Left lung (tissue), 10 donors: ENCODE results near the gene GPLD1. TPM values are rescaled to one million over a fixed set of nuclear protein-coding genes. Genes with fewer than 3 reads are reported as not detected.
A peak's percentile ranks its signal among the peaks of the same experiment; 100 is the strongest.

Source experiments
- ATAC-seq: fragments of 200-7000 bp; cut with Tn5 transposase; one replicate; pipeline ENCODE4 v1.9.1; 2020; ENCODE audit warnings: moderate library complexity
- DNase-seq, 4 donors: peaks; one replicate each; pipeline ENCODE4 v3.0.0-alpha.2; 2013 to 2020
- H3K27ac ChIP-seq, 2 donors: fragments of 200-600 bp; sonication (generic) in 1 of 2; one replicate each; pipeline versions ENCODE4 v1.5.0 to v1.8.0; 2020 to 2021
- H3K27me3 ChIP-seq, 2 donors: fragments of 200-600 bp; sonication (generic) in 1 of 2; one replicate each; pipeline versions ENCODE4 v1.5.0 to v1.8.0; 2020 to 2021
- H3K36me3 ChIP-seq, 2 donors: fragments of 200-600 bp; sonication (generic) in 1 of 2; one replicate each; pipeline versions ENCODE4 v1.5.0 to v1.8.0; 2020 to 2021
- H3K4me1 ChIP-seq, 2 donors: fragments of 200-600 bp; one replicate each; pipeline ENCODE4 v1.8.0; 2021
- H3K4me3 ChIP-seq, 2 donors: fragments of 200-600 bp; sonication (generic) in 1 of 2; one replicate each; pipeline versions ENCODE4 v1.5.0 to v1.8.0; 2020 to 2021; ENCODE audit warnings: mild to moderate bottlenecking in 1 of 2
- H3K9me3 ChIP-seq, 2 donors: fragments of 200-600 bp; sonication (generic) in 1 of 2; one replicate each; pipeline versions ENCODE4 v1.5.0 to v1.8.0; 2020 to 2021
- intact Hi-C, 2 donors: fragments of 100-400 bp; cut with DNase I; formaldehyde crosslinking; loops; one replicate each; pipeline versions ENCODE4 v1.11.2 to v1.14.2; 2022
- polyA plus RNA-seq, 6 donors: library from polyadenylated mRNA; unstranded; fragments of 120-200 nt; gene quantifications; one replicate each; pipeline ENCODE4 v1.2.1, GENCODE V29; 2013; ENCODE audit not compliant: insufficient read length in 6 of 6
- total RNA-seq, 2 donors: library from RNA; stranded (reverse); fragmentation: NEBNext Ultra II Directional; extraction: Animal tissue kit (Norgen Biotek cat#: 25700); gene quantifications; one replicate each; pipeline ENCODE4 v1.2.1, GENCODE V29; 2021
- TF ChIP-seq, protein P1 (sequence below), 2 donors: fragments of 200-600 bp; sonication (generic) in 1 of 2; IDR thresholded peaks; one replicate each; pipeline versions ENCODE4 v1.5.0 to v1.8.0; 2021; ENCODE audit warnings: antibody characterized with exemption in 2 of 2
- donor health status: DM: no; HTN: yes; CAD: no.
- donor health status: DM: no; HTN: no; CAD: no.

GPLD1 gene
- total and polyA plus RNA-seq, 8 donors = 1.7 to 3.8 (median 3.0) TPM

DNA sequence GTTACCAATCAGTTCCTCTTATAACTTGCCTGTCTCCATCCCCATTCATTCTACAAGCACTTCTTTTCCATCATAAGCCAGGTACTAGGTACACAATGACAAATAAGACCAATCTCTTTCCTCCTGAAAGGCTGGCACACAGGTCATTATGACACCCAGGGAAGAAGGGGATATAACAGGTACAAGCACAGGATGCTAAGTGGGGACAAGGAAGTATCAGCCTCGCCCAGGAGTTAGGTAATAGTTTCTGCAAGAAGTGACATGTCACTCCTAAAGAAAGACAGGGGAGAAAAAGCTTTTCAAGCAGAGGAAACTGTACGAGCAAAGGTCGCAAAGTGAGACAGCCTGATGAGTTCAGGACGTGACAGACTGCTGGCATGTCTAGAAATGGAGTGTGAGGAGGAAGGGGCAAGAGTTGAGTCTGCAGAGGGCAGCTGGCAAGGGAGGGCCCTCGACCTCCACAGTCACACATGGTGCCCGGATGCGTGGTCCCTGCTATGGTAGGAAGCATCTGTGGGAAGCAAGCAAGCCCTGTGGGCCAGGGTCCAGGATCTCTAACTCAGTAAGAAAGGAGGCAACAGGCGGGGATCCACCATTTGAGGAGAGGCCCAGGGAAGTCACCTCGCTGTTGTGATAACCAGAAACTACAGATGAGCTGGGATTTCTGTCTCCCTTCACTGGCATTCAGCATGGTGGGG, 40.4 kb downstream of the GPLD1 start:
- TF ChIP-seq, protein P1, sequence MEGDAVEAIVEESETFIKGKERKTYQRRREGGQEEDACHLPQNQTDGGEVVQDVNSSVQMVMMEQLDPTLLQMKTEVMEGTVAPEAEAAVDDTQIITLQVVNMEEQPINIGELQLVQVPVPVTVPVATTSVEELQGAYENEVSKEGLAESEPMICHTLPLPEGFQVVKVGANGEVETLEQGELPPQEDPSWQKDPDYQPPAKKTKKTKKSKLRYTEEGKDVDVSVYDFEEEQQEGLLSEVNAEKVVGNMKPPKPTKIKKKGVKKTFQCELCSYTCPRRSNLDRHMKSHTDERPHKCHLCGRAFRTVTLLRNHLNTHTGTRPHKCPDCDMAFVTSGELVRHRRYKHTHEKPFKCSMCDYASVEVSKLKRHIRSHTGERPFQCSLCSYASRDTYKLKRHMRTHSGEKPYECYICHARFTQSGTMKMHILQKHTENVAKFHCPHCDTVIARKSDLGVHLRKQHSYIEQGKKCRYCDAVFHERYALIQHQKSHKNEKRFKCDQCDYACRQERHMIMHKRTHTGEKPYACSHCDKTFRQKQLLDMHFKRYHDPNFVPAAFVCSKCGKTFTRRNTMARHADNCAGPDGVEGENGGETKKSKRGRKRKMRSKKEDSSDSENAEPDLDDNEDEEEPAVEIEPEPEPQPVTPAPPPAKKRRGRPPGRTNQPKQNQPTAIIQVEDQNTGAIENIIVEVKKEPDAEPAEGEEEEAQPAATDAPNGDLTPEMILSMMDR (IDR thresholded peaks at IDR 0.05) = no peak
- intact Hi-C loops = no loop called here
- H3K9me3 ChIP-seq = no peaks in the 10 kb centered on the region
- ATAC-seq (no peak), DNase-seq (no peak)
- H3K4me1 ChIP-seq = no peaks in the 10 kb centered on the region
- H3K36me3 ChIP-seq = no peaks in the 10 kb centered on the region
- peak overlapping the region in 1 of 2 donors; percentile 13 for H3K27ac ChIP-seq
- H3K4me3 ChIP-seq = no peak overlapping the region
- H3K27me3 ChIP-seq = no peaks in the 10 kb centered on the region

DNA sequence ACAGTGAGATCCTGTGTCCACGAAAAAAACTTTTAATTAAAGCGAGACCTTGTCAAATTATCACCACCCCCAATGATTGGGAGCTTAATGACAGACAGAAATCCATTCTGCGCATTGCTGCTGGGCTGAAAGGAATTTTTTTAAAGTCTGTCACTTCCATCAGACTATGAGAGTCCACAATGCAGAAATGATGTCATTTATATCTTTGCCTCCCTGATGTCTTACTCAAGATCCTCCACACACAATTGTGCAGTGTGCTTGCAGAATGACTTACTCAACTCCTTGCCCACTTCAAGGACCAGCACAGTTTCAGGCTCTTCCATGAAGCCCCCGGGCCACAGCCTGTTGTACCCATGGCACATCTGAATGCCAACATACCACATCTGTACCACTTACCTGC, 41.0 kb downstream of the GPLD1 start:
- Histone ChIP-seq H3K27ac (no peak overlapping the region), H3K9me3 (no peaks in the 10 kb centered on the region), H3K4me1 (no peaks in the 10 kb centered on the region), H3K4me3 (no peak overlapping the region), H3K27me3 (no peaks in the 10 kb centered on the region), H3K36me3 (no peaks in the 10 kb centered on the region)
- intact Hi-C loops = no loop called here
- no peak for ATAC-seq
- no peak for DNase-seq
- TF ChIP-seq, protein P1 (IDR thresholded peaks at IDR 0.05) = no peak

- Histone ChIP-seq H3K4me1 (no peaks in the 10 kb centered on the region), H3K27me3 (no peaks in the 10 kb centered on the region), H3K9me3 (no peaks in the 10 kb centered on the region), H3K4me3 (no peak overlapping the region), H3K36me3 (no peaks in the 10 kb centered on the region), H3K27ac (no peak overlapping the region)
- TF ChIP-seq, protein P1 (IDR thresholded peaks at IDR 0.05) = no peak
- ATAC-seq (no peak), DNase-seq (no peak)
- intact Hi-C loops = no loop called here
These were observed 42.7 kb downstream of the GPLD1 start for GRCh38 chr6:24446670-24447069.

DNA sequence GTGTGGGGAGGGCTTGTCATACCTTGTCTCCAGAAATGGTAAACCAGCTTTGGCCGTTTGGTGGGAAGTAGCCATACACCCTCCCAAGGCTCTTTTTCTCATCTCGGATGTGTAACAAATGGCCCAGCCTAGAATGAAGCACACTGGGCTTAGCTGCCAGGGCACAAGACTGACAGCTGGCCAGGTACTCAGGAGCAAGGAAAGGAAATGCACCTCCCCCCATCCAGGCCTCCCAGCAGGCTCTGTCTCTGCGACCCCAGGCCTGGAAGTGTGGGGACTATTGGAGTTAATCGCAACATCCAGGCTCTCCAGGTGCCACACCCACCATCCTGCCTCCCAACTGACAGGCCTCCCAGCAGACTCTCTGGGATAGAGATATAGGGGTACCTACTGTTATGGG, 43.7 kb downstream of the GPLD1 start:
- no peaks in the 10 kb centered on the region for H3K9me3 ChIP-seq
- TF ChIP-seq, protein P1 (IDR thresholded peaks at IDR 0.05) = no peak
- no peak overlapping the region for H3K27ac ChIP-seq
- no peak for DNase-seq
- no peak for ATAC-seq
- no peak overlapping the region for H3K4me3 ChIP-seq
- intact Hi-C loops = no loop called here
- no peaks in the 10 kb centered on the region for H3K27me3 ChIP-seq
- no peaks in the 10 kb centered on the region for H3K36me3 ChIP-seq
- H3K4me1 ChIP-seq = no peaks in the 10 kb centered on the region

DNA sequence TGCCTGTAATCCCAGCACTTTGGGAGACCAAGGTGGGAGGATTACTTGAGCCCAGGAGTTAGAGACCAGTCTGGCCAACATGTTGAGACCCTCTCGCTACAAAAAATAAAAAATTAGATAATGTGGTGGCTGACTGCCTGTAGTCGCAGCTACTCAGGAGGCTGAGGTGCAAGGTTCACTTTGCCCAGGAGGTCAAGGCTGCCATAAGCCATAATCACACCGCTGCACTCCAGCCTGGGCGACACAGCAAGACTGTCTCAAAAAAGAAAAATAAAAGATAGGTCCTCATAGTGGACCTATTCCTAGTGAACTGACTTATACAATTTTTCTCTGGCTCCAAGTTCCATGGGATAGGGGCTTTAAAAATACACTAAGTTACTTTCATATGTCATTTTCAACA, 44.8 kb downstream of the GPLD1 start:
- H3K4me3 ChIP-seq = no peak overlapping the region
- no peaks in the 10 kb centered on the region for H3K36me3 ChIP-seq
- no peaks in the 10 kb centered on the region for H3K4me1 ChIP-seq
- DNase-seq = no peak
- no peak overlapping the region for H3K27ac ChIP-seq
- no peak for ATAC-seq
- H3K27me3 ChIP-seq = no peaks in the 10 kb centered on the region
- TF ChIP-seq, protein P1 (IDR thresholded peaks at IDR 0.05) = no peak
- H3K9me3 ChIP-seq = no peaks in the 10 kb centered on the region
- intact Hi-C loops = no loop called here
